T-cell (primary cell): ENCODE data around the gene CDK17. TPM values are rescaled to one million over a fixed set of nuclear protein-coding genes. Genes with fewer than 3 reads are reported as not detected.
A peak's percentile ranks its signal among the peaks of the same experiment; 100 is the strongest.
"Not testable (repeated sequence)": the region's sequence is repeated elsewhere in the genome, so short reads cannot be mapped to it uniquely, and the experiment has no call there.

Experiments used
- ATAC-seq, 4 experiments: fragments of 200-7000 bp in 3 of 4; fragments of 150-1000 bp in 1 of 4; cut with Tn5 transposase; replicated peaks in 1 of 4; 1 replicate in 3 of 4; 2 replicates in 1 of 4; pipeline ENCODE4 v1.10.0; 2021; ENCODE audit warnings: moderate library complexity in 3 of 4, mild to moderate bottlenecking in 2 of 4, moderate number of reproducible peaks in 1 of 4
- CTCF ChIA-PET, 2 donors: fragments of 300-600 bp; sonication (Branson Sonifier 250); formaldehyde crosslinking; loops; one replicate each; lab custom pipeline; 2022; ENCODE audit warnings: antibody characterized with exemption in 2 of 2; lab: Charles Lee
- POLR2A ChIA-PET, 2 donors: fragments of 300-600 bp; sonication (Branson Sonifier 250); formaldehyde crosslinking; loops; one replicate each; lab custom pipeline; 2022; ENCODE audit warnings: antibody characterized with exemption in 2 of 2; lab: Charles Lee
- DNase-seq, 35 experiments: peaks; one replicate each; pipeline versions ENCODE4 v3.0.0 to v3.0.0-alpha.2; 2013 to 2023
- H3K27ac ChIP-seq: one replicate; pipeline ENCODE4 v1.5.1; 2013; ENCODE audit warnings: low read length
- H3K27me3 ChIP-seq, 2 experiments: replicated peaks in 1 of 2; 1 replicate in 1 of 2; 2 replicates in 1 of 2; pipeline versions ENCODE4 v1.6.1 to v1.7.0; 2013; ENCODE audit warnings: low read length in 1 of 2, mixed read lengths in 1 of 2; ENCODE audit not compliant: control insufficient read depth in 2 of 2, insufficient read depth in 2 of 2; ENCODE audit errors: extremely low read depth in 1 of 2
- H3K36me3 ChIP-seq, 2 donors: 1 replicate in 1 of 2; 2 replicates in 1 of 2; pipeline versions ENCODE4 v1.6.1 to v1.7.0; 2013; ENCODE audit warnings: low read length in 1 of 2; ENCODE audit not compliant: control insufficient read depth in 2 of 2, insufficient read depth in 1 of 2; ENCODE audit errors: extremely low read depth in 1 of 2
- H3K4me1 ChIP-seq, 2 experiments: 1 replicate in 1 of 2; 2 replicates in 1 of 2; pipeline versions ENCODE4 v1.6.1 to v1.7.0; 2013; ENCODE audit warnings: low read length in 2 of 2, mixed read lengths in 1 of 2; ENCODE audit not compliant: insufficient read depth in 2 of 2, control insufficient read depth in 1 of 2; ENCODE audit errors: extremely low read depth in 1 of 2
- H3K4me3 ChIP-seq, 2 donors: 1 replicate in 1 of 2; 2 replicates in 1 of 2; pipeline versions ENCODE4 v1.5.1 to v1.7.0; 2013; ENCODE audit warnings: mild to moderate bottlenecking in 2 of 2, low read length in 1 of 2, moderate library complexity in 1 of 2; ENCODE audit not compliant: control insufficient read depth in 1 of 2; ENCODE audit errors: extremely low read depth in 1 of 2
- H3K9me3 ChIP-seq: 2 replicates; pipeline ENCODE4 v1.7.0; 2013
- H3K27ac Mint-ChIP-seq, 2 donors: one replicate each; pipeline ENCODE4 v1.8.0; 2020 to 2021; ENCODE audit warnings: mild to moderate bottlenecking in 2 of 2, mixed read lengths in 2 of 2
- H3K27me3 Mint-ChIP-seq, 2 donors: one replicate each; pipeline ENCODE4 v1.8.0; 2021 to 2022; ENCODE audit warnings: mixed read lengths in 2 of 2
- H3K36me3 Mint-ChIP-seq: one replicate; pipeline ENCODE4 v1.8.0; 2021; ENCODE audit warnings: mixed read lengths
- H3K4me1 Mint-ChIP-seq, 3 donors: one replicate each; pipeline ENCODE4 v1.8.0; 2020 to 2022; ENCODE audit warnings: mixed read lengths in 3 of 3, mild to moderate bottlenecking in 1 of 3
- H3K4me3 Mint-ChIP-seq, 3 donors: one replicate each; pipeline ENCODE4 v1.8.0; 2020 to 2022; ENCODE audit warnings: mild to moderate bottlenecking in 3 of 3, mixed read lengths in 3 of 3, moderate library complexity in 3 of 3
- H3K9me3 Mint-ChIP-seq, 3 donors: one replicate each; pipeline ENCODE4 v1.8.0; 2020 to 2022; ENCODE audit warnings: mixed read lengths in 3 of 3
- whole genome bisulfite sequencing: methylation state at CpG from one replicate; pipeline ENCODE4 v1.1.5; 2013; ENCODE audit warnings: missing lambda C conversion rate; ENCODE audit not compliant: insufficient coverage; 5-methylcytosine and 5-hydroxymethylcytosine counted together
- total RNA-seq, 35 experiments: library from RNA in 6 of 35; stranded (reverse) in 6 of 35; fragments of 120-200 nt in 1 of 35; gene quantifications; one replicate each; pipeline versions ENCODE4 v1.2.1 to v1.2.4 and lab custom pipeline; 2013 to 2026

CDK17 gene
- total RNA-seq, 5 donors from 2014 or later (not counting 1 experiment from before 2014, with no cell fraction given) = 56.4 to 114 (median 72.2) TPM

- Mint-ChIP-seq H3K4me1 (peaks cover 81 to 86% (median 83%) of the 10 kb centered on the region in 3 donors), H3K4me3 (peak overlapping the region in 2 of 3 donors; percentile 3 to 4), H3K27ac (peak overlapping the region; percentile 16 to 76), H3K9me3 (peaks cover 0 to 3% (median 2%) of the 10 kb centered on the region in 3 donors), H3K36me3 (peaks cover 19% of the 10 kb centered on the region), H3K27me3 (no peaks in the 10 kb centered on the region)
- Histone ChIP-seq H3K27me3 (no peaks in the 10 kb centered on the region), H3K4me1 (peaks cover 2 to 34% of the 10 kb centered on the region in 2 experiments), H3K4me3 (no peak overlapping the region), H3K27ac (no peak overlapping the region), H3K9me3 (peaks cover 3% of the 10 kb centered on the region), H3K36me3 (peaks cover 0 to 2% of the 10 kb centered on the region in 2 donors)
- DNase-seq (no peak), ATAC-seq (no peak)
- no CpG with 5 or more reads among the region's 1 CpG for WGBS
- CTCF ChIA-PET = interaction anchor here in 1 of 2 donors (1.0 kb wide), 1 partner anchor 16 kb away, joined by 6 read pairs; the partner anchor contains the start of gene CDK17
- POLR2A ChIA-PET = interaction anchor here (0.7 to 1.0 kb wide), 3 partner anchors 10 to 73 kb away, joined by 3 to 5 read pairs (median 3); no protein-coding TSS in a partner anchor
Observed at GRCh38 chr12:96383991-96384390, 16.2 kb downstream of the CDK17 start.

GRCh38 chr12:96383371-96383770, 16.9 kb downstream of the CDK17 start:
- H3K4me3 ChIP-seq = no peak overlapping the region
- no peak overlapping the region for H3K27ac ChIP-seq
- CTCF ChIA-PET = no interaction called here
- H3K9me3 Mint-ChIP-seq = peaks cover 0 to 6% (median 2%) of the 10 kb centered on the region in 3 donors
- 86% methylated on average over 1 of the region's 4 CpGs for WGBS
- H3K4me1 ChIP-seq = peaks cover 5 to 34% of the 10 kb centered on the region in 2 experiments
- H3K27me3 Mint-ChIP-seq = no peaks in the 10 kb centered on the region
- no peaks in the 10 kb centered on the region for H3K27me3 ChIP-seq
- no peak for DNase-seq
- POLR2A ChIA-PET = no interaction called here
- peaks cover 3% of the 10 kb centered on the region for H3K9me3 ChIP-seq
- H3K4me1 Mint-ChIP-seq = peaks cover 82 to 86% (median 84%) of the 10 kb centered on the region in 3 donors
- H3K36me3 Mint-ChIP-seq = peaks cover 16% of the 10 kb centered on the region
- H3K4me3 Mint-ChIP-seq = peak overlapping the region in 1 of 3 donors; percentile 4
- no peak for ATAC-seq
- peak overlapping the region; percentile 16 to 76 for H3K27ac Mint-ChIP-seq
- peaks cover 0 to 2% of the 10 kb centered on the region in 2 donors for H3K36me3 ChIP-seq

- not testable (repeated sequence) for H3K27ac ChIP-seq, H3K27me3 Mint-ChIP-seq, H3K4me3 ChIP-seq, H3K9me3 ChIP-seq, H3K27me3 ChIP-seq, DNase-seq, ATAC-seq, H3K4me3 Mint-ChIP-seq, H3K36me3 ChIP-seq
- Mint-ChIP-seq H3K27ac (peak overlapping the region; percentile 55 to 80), H3K36me3 (peaks cover 13% of the 10 kb centered on the region), H3K9me3 (peaks cover 0 to 10% (median 2%) of the 10 kb centered on the region in 3 donors), H3K4me1 (peaks cover 84 to 88% (median 85%) of the 10 kb centered on the region in 3 donors)
- ChIA-PET CTCF (interaction anchor here (0.6 to 0.7 kb wide), 5 partner anchors 17 to 137 kb away, joined by 3 to 5 read pairs (median 3); no protein-coding TSS in a partner anchor), POLR2A (interaction anchor here (0.6 to 1.3 kb wide), 5 partner anchors 18 to 54 kb away, joined by 3 to 7 read pairs (median 3); partner anchors contain the start of gene CDK17 (in 1 of the 2))
- 100% methylated on average over 2 of the region's 4 CpGs for WGBS
- peaks cover 25 to 29% of the 10 kb centered on the region in 2 experiments for H3K4me1 ChIP-seq
Observed at GRCh38 chr12:96379743-96380142, 20.5 kb downstream of the CDK17 start.

- Histone ChIP-seq H3K4me1 (peaks cover 31 to 33% of the 10 kb centered on the region in 2 experiments), H3K4me3 (peak overlapping the region in 1 of 2 donors; percentile 38), H3K9me3 (peaks cover 3% of the 10 kb centered on the region), H3K27me3 (no peaks in the 10 kb centered on the region), H3K27ac (peak overlapping the region; percentile 82), H3K36me3 (no peaks in the 10 kb centered on the region)
- Mint-ChIP-seq H3K36me3 (peaks cover 4% of the 10 kb centered on the region), H3K4me3 (peak overlapping the region; percentile 87 to 88 (median 88)), H3K27ac (peak overlapping the region; percentile 97 to 98), H3K27me3 (no peaks in the 10 kb centered on the region), H3K4me1 (peaks cover 83 to 88% (median 84%) of the 10 kb centered on the region in 3 donors), H3K9me3 (peaks cover 0 to 10% (median 2%) of the 10 kb centered on the region in 3 donors)
- WGBS = no CpG with 5 or more reads among the region's 1 CpG
- peak; percentile 6 to 14 (median 8) for ATAC-seq
- ChIA-PET CTCF (interaction anchor here (0.6 to 2.1 kb wide), 8 partner anchors 11 to 138 kb away, joined by 3 to 37 read pairs (median 4); partner anchors contain the start of gene CDK17 (in 1 of the 2)), POLR2A (interaction anchor here (0.6 to 2.2 kb wide), 9 partner anchors 10 to 183 kb away, joined by 3 to 37 read pairs (median 5); partner anchors contain the start of gene CDK17 (in 1 of the 2))
- no peak for DNase-seq
Observed at GRCh38 chr12:96378319-96378718, 21.9 kb downstream of the CDK17 start.

- ChIA-PET POLR2A (no interaction called here), CTCF (no interaction called here)
- H3K27me3 Mint-ChIP-seq = no peaks in the 10 kb centered on the region
- Histone ChIP-seq H3K27ac (peak overlapping the region; percentile 82), H3K4me3 (no peak overlapping the region), H3K36me3 (no peaks in the 10 kb centered on the region), H3K27me3 (no peaks in the 10 kb centered on the region), H3K9me3 (no peaks in the 10 kb centered on the region), H3K4me1 (peaks cover 37 to 41% of the 10 kb centered on the region in 2 experiments)
- peak overlapping the region; percentile 97 to 98 for H3K27ac Mint-ChIP-seq
- ATAC-seq (no peak), DNase-seq (no peak)
- peaks cover 81 to 86% (median 82%) of the 10 kb centered on the region in 3 donors for H3K4me1 Mint-ChIP-seq
- H3K9me3 Mint-ChIP-seq = peaks cover 0 to 7% (median 0%) of the 10 kb centered on the region in 3 donors
- H3K36me3 Mint-ChIP-seq = peaks cover 4% of the 10 kb centered on the region
- peak overlapping the region in 1 of 3 donors; percentile 88 for H3K4me3 Mint-ChIP-seq
Observed at GRCh38 chr12:96376865-96377264, 23.4 kb downstream of the CDK17 start.

- H3K27ac ChIP-seq = peak overlapping the region; percentile 82
- H3K36me3 Mint-ChIP-seq = peaks cover 6% of the 10 kb centered on the region
- CTCF ChIA-PET = interaction anchor here (0.6 to 1.5 kb wide), 5 partner anchors 14 to 57 kb away, joined by 3 to 8 read pairs (median 4); partner anchors contain the start of gene CDK17 (in 1 of the 2)
Observed at GRCh38 chr12:96375841-96376604, 24.2 kb downstream of the CDK17 start.

More at GRCh38 chr12:96375841-96376604, 24.2 kb downstream of the CDK17 start:
- DNase-seq (no peak), ATAC-seq (no peak)
- Mint-ChIP-seq H3K4me3 (peak overlapping the region in 2 of 3 donors; percentile 1 to 88), H3K9me3 (peaks cover 0 to 7% (median 0%) of the 10 kb centered on the region in 3 donors), H3K27me3 (no peaks in the 10 kb centered on the region), H3K27ac (peak overlapping the region; percentile 97 to 98), H3K4me1 (peaks cover 84 to 86% (median 85%) of the 10 kb centered on the region in 3 donors)
- Histone ChIP-seq H3K36me3 (no peaks in the 10 kb centered on the region), H3K9me3 (no peaks in the 10 kb centered on the region), H3K4me3 (no peak overlapping the region), H3K4me1 (peaks cover 40 to 43% of the 10 kb centered on the region in 2 experiments), H3K27me3 (no peaks in the 10 kb centered on the region)
- WGBS = no CpG with 5 or more reads among the region's 1 CpG
- POLR2A ChIA-PET = interaction anchor here (0.6 to 1.4 kb wide), 7 partner anchors 9 to 45 kb away, joined by 3 to 6 read pairs (median 4); no protein-coding TSS in a partner anchor
